ENCODE data around the gene CPA3. TPM values are rescaled to one million over a fixed set of nuclear protein-coding genes. Genes with fewer than 3 reads are reported as not detected.

CPA3 gene
- total and polyA plus RNA-seq, 10 of the 15 experiments (the other 5 are each of a cell fraction or from before 2014, with no cell fraction given) = not detected

- no peak overlapping the region for H3K9ac ChIP-seq (ENCODE audit: control insufficient read depth, insufficient read depth, low read length)
- no peak overlapping the region for H2AFZ ChIP-seq (ENCODE audit: control insufficient read depth, low read depth, low read length)
- in situ Hi-C loops (cut with MboI) (no loop called here), intact Hi-C loops (cut with micrococcal nuclease; ENCODE audit: unreplicated experiment) (no loop called here)
- RAD21 ChIA-PET (ENCODE audit: unreplicated experiment) = no interaction called here
- no peaks in the 10 kb centered on the region for H3K4me1 ChIP-seq (ENCODE audit: control insufficient read depth, insufficient read depth, low read length)
- FAIRE-seq = no peak
- SMC1A ChIA-PET (ENCODE audit: uncharacterized antibody, unreplicated experiment) = interaction anchor here (0.7 kb wide), 1 partner anchor 85 kb away, joined by 3 read pairs; no protein-coding TSS in a partner anchor
- no peak for DNase-seq (ENCODE audit: low read depth, low spot score)
- H4K20me1 ChIP-seq (ENCODE audit: control insufficient read depth, insufficient read depth) = no peaks in the 10 kb centered on the region
- WGBS (ENCODE audit: insufficient coverage, insufficient replicate concordance, low lambda C conversion rate, missing lambda C conversion rate) = 26% methylated on average over 4 of the region's 4 CpGs
- no peaks in the 10 kb centered on the region for H3K79me2 ChIP-seq (ENCODE audit: control insufficient read depth, insufficient read depth, low read length)
- H3K27me3 ChIP-seq (replicated peaks in 1 of 2; ENCODE audit: control insufficient read depth in 2 of 2, insufficient read depth in 2 of 2, low read length in 1 of 2) = no peaks in the 10 kb centered on the region
- CTCF ChIA-PET = interaction anchor here (0.6 to 9.8 kb wide), 5 partner anchors 28 to 477 kb away, joined by 3 to 179 read pairs (median 4); no protein-coding TSS in a partner anchor
- H3K4me2 ChIP-seq (ENCODE audit: control insufficient read depth, insufficient read depth) = no peak overlapping the region
- no peak overlapping the region for H3K4me3 ChIP-seq
- TF ChIP-seq PAX5 (IDR thresholded peaks at IDR 0.05; ENCODE audit: borderline replicate concordance, low read depth, low read length) (no peak), NR2F1 (conservative IDR thresholded peaks at IDR 0.05) (no peak), GATAD2B (conservative IDR thresholded peaks at IDR 0.05; ENCODE audit: low read depth) (no peak), RB1 (IDR thresholded peaks at IDR 0.05; ENCODE audit: borderline replicate concordance) (no peak)
- H3K27ac ChIP-seq (ENCODE audit: control insufficient read depth, insufficient read depth) = no peak overlapping the region
- no peak for ATAC-seq
- POLR2A ChIA-PET = no interaction called here
- H3K9me3 ChIP-seq (replicated peaks; ENCODE audit: control insufficient read depth, insufficient read depth, low read length) = no peaks in the 10 kb centered on the region
- BruUV-seq (replicated peaks) = no TSS peak
- no peaks in the 10 kb centered on the region for H3K36me3 ChIP-seq (ENCODE audit: control insufficient read depth in 2 of 2, insufficient read depth in 2 of 2, low read length in 1 of 2)
These were observed 7.8 kb upstream of the CPA3 start for GRCh38 chr3:148857316-148857715.

GRCh38 chr3:148861277-148861869 is 3.7 kb upstream of the CPA3 start:
- Histone ChIP-seq H3K4me3 (no peak overlapping the region), H3K27ac (ENCODE audit: control insufficient read depth, insufficient read depth) (no peak overlapping the region), H3K4me1 (ENCODE audit: control insufficient read depth, insufficient read depth, low read length) (no peaks in the 10 kb centered on the region), H4K20me1 (ENCODE audit: control insufficient read depth, insufficient read depth) (no peaks in the 10 kb centered on the region), H3K4me2 (ENCODE audit: control insufficient read depth, insufficient read depth) (no peak overlapping the region), H3K27me3 (replicated peaks in 1 of 2; ENCODE audit: control insufficient read depth in 2 of 2, insufficient read depth in 2 of 2, low read length in 1 of 2) (peaks cover 0 to 8% of the 10 kb centered on the region in 2 experiments; a peak in 1 of 4 replicates), H3K9ac (ENCODE audit: control insufficient read depth, insufficient read depth, low read length) (no peak overlapping the region), H3K36me3 (ENCODE audit: control insufficient read depth in 2 of 2, insufficient read depth in 2 of 2, low read length in 1 of 2) (no peaks in the 10 kb centered on the region), H3K79me2 (ENCODE audit: control insufficient read depth, insufficient read depth, low read length) (no peaks in the 10 kb centered on the region), H2AFZ (ENCODE audit: control insufficient read depth, low read depth, low read length) (no peak overlapping the region), H3K9me3 (replicated peaks; ENCODE audit: control insufficient read depth, insufficient read depth, low read length) (no peaks in the 10 kb centered on the region)
- FAIRE-seq (peak; percentile 70), ATAC-seq (peak; percentile 80), DNase-seq (ENCODE audit: low read depth, low spot score) (no peak)
- BruUV-seq (replicated peaks) = no TSS peak
- in situ Hi-C loops (cut with MboI) = loop anchor here (5.0 to 10.0 kb wide), 2 partner anchors 86 to 413 kb away; no protein-coding TSS in a partner anchor
- SMC1A ChIA-PET (ENCODE audit: uncharacterized antibody, unreplicated experiment) = interaction anchor here (1.1 to 3.2 kb wide), 4 partner anchors 26 to 480 kb away, joined by 3 to 19 read pairs (median 8); no protein-coding TSS in a partner anchor
- POLR2A ChIA-PET = no interaction called here
- intact Hi-C loops (cut with micrococcal nuclease; ENCODE audit: unreplicated experiment) = loop anchor here (1.0 to 10.0 kb wide), 5 partner anchors 82 to 477 kb away; no protein-coding TSS in a partner anchor
- CTCF ChIA-PET = interaction anchor here (0.6 to 9.8 kb wide), 13 partner anchors 9 to 481 kb away, joined by 3 to 179 read pairs (median 4); no protein-coding TSS in a partner anchor
- RAD21 ChIA-PET (ENCODE audit: unreplicated experiment) = interaction anchor here (1.0 kb wide), 2 partner anchors 81 to 84 kb away, joined by 3 read pairs; no protein-coding TSS in a partner anchor
- 0% methylated on average over 1 of the region's 1 CpG for WGBS (ENCODE audit: insufficient coverage, insufficient replicate concordance, low lambda C conversion rate, missing lambda C conversion rate)
- TF ChIP-seq ATF2 (IDR thresholded peaks at IDR 0.05; ENCODE audit: low read length) = no peak
- peak; percentile 71 for TF ChIP-seq RAD21 (IDR thresholded peaks at IDR 0.05; ENCODE audit: insufficient read depth, low read depth, low read length)
- TF ChIP-seq CTCF (IDR thresholded peaks at IDR 0.05 in 2 of 3, conservative IDR thresholded peaks at IDR 0.05 in 1 of 3; ENCODE audit: control insufficient read depth in 2 of 3, extremely low read depth in 1 of 3, insufficient read depth in 1 of 3, low read depth in 3 of 3, low read length in 3 of 3) = peak; percentile 45 to 65 (median 46); a peak in 5 of 6 replicates
- no peak for TF ChIP-seq HDAC2 (IDR thresholded peaks at IDR 0.05)
- peak; percentile 41 for TF ChIP-seq PKNOX1 (IDR thresholded peaks at IDR 0.05)
- TF ChIP-seq SMC3 (IDR thresholded peaks at IDR 0.05; ENCODE audit: borderline replicate concordance, low read length) = peak; percentile 70; the same call in 1 of the 2 replicates
